Measurements from ENCODE around the gene LRIG2. TPM values are rescaled to one million over a fixed set of nuclear protein-coding genes. Genes with fewer than 3 reads are reported as not detected.

Gene LRIG2
- total and polyA plus RNA-seq, 9 of the 15 experiments (the other 6 are each of a cell fraction or from before 2014, with no cell fraction given) = 1.8 to 28.1 (median 11.5) TPM

DNA sequence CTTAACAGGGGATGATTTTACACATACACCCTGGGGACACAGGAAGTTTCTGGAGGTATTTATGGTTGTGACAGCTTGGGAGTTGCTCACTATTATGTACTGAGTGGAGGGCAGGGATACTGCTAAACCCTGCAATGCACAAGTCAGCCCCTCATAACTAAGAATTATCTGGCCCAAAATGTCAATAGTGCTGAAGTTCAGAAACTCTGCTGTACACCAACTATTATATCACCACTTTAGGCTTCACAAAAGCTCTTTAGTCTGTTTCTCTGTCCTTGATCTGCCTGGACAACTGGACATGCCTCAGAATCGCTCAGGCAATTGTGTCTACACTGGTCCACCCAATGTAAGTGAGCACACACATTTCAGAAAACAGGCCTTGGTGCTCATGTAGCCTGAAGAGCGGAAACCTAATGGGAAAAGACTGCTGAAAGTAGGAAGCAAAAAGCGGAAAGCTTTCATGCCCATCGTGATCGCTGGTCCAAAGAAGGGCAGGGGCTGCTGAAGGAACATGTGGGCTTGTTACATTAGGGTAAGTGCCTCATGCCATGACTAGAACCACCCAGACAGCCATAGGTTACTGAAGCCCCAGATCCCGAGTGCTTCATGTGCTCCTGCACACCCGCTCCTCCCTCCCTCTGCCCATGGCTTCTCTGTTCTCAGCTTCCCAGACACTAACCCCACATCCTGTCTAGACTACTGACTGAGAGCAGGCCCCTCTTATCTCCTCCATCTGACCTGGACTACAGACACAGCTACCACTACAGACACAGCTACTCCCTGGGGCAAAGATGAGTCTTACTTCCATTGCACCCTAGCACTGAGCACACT lies 73.5 kb downstream of the LRIG2 start (continued):
- TF ChIP-seq NRF1 (conservative IDR thresholded peaks at IDR 0.05 in 1 of 2, IDR thresholded peaks at IDR 0.05 in 1 of 2) (0 out of 4 replicates have a peak, but pooled peaks of 1 of the 2 experiments have one; percentile 11), CREM (IDR thresholded peaks at IDR 0.05; ENCODE audit: low read depth) (peak; percentile 42; the same call in 1 of the 2 replicates), PHF20 (IDR thresholded peaks at IDR 0.05; ENCODE audit: partially characterized antibody) (no peak), KAT8 (IDR thresholded peaks at IDR 0.05; ENCODE audit: low read depth) (no peak), FOXA1 (IDR thresholded peaks at IDR 0.05; ENCODE audit: borderline replicate concordance) (no peak), FOXA3 (CRISPR knock-in tag; conservative IDR thresholded peaks at IDR 0.05 in 1 of 2, IDR thresholded peaks at IDR 0.05 in 1 of 2) (no peak), ZNF274 (IDR thresholded peaks at IDR 0.05; ENCODE audit: borderline replicate concordance, low read depth, low read length) (no peak), SNIP1 (IDR thresholded peaks at IDR 0.05; ENCODE audit: low read depth) (no peak), GTF2A2 (tag; IDR thresholded peaks at IDR 0.05) (no peak), CHD4 (IDR thresholded peaks at IDR 0.05; ENCODE audit: insufficient read depth, insufficient replicate concordance, low read depth, low read length, poor library complexity, severe bottlenecking) (no peak), SRSF7 (optimal IDR thresholded peaks at IDR 0.05; ENCODE audit: low read depth, low read length) (no peak), SUPT5H (IDR thresholded peaks at IDR 0.05) (no peak), ETV1 (tag; conservative IDR thresholded peaks at IDR 0.05; ENCODE audit: low read depth) (peak; percentile 61), SP2 (IDR thresholded peaks at IDR 0.05; ENCODE audit: extremely low read depth, low read depth, low read length, poor library complexity, severe bottlenecking) (no peak), ZBED1 (IDR thresholded peaks at IDR 0.05) (no peak), KHSRP (IDR thresholded peaks at IDR 0.05) (no peak), POLR2AphosphoS2 (IDR thresholded peaks at IDR 0.05; ENCODE audit: low read length) (no peak)
- TF ChIP-seq, protein P1, sequence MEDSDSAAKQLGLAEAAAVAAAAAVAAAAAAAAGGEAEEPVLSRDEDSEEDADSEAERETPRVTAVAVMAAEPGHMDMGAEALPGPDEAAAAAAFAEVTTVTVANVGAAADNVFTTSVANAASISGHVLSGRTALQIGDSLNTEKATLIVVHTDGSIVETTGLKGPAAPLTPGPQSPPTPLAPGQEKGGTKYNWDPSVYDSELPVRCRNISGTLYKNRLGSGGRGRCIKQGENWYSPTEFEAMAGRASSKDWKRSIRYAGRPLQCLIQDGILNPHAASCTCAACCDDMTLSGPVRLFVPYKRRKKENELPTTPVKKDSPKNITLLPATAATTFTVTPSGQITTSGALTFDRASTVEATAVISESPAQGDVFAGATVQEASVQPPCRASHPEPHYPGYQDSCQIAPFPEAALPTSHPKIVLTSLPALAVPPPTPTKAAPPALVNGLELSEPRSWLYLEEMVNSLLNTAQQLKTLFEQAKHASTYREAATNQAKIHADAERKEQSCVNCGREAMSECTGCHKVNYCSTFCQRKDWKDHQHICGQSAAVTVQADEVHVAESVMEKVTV (CRISPR knock-in tag; IDR thresholded peaks at IDR 0.05) = no peak
- TF ChIP-seq, protein P2, sequence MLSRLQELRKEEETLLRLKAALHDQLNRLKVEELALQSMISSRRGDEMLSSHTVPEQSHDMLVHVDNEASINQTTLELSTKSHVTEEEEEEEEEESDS (CRISPR knock-in tag; IDR thresholded peaks at IDR 0.05) = no peak
- TF ChIP-seq, protein P3, sequence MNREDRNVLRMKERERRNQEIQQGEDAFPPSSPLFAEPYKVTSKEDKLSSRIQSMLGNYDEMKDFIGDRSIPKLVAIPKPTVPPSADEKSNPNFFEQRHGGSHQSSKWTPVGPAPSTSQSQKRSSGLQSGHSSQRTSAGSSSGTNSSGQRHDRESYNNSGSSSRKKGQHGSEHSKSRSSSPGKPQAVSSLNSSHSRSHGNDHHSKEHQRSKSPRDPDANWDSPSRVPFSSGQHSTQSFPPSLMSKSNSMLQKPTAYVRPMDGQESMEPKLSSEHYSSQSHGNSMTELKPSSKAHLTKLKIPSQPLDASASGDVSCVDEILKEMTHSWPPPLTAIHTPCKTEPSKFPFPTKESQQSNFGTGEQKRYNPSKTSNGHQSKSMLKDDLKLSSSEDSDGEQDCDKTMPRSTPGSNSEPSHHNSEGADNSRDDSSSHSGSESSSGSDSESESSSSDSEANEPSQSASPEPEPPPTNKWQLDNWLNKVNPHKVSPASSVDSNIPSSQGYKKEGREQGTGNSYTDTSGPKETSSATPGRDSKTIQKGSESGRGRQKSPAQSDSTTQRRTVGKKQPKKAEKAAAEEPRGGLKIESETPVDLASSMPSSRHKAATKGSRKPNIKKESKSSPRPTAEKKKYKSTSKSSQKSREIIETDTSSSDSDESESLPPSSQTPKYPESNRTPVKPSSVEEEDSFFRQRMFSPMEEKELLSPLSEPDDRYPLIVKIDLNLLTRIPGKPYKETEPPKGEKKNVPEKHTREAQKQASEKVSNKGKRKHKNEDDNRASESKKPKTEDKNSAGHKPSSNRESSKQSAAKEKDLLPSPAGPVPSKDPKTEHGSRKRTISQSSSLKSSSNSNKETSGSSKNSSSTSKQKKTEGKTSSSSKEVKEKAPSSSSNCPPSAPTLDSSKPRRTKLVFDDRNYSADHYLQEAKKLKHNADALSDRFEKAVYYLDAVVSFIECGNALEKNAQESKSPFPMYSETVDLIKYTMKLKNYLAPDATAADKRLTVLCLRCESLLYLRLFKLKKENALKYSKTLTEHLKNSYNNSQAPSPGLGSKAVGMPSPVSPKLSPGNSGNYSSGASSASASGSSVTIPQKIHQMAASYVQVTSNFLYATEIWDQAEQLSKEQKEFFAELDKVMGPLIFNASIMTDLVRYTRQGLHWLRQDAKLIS (CRISPR knock-in tag; IDR thresholded peaks at IDR 0.05) = no peak
- TF ChIP-seq, protein P4, sequence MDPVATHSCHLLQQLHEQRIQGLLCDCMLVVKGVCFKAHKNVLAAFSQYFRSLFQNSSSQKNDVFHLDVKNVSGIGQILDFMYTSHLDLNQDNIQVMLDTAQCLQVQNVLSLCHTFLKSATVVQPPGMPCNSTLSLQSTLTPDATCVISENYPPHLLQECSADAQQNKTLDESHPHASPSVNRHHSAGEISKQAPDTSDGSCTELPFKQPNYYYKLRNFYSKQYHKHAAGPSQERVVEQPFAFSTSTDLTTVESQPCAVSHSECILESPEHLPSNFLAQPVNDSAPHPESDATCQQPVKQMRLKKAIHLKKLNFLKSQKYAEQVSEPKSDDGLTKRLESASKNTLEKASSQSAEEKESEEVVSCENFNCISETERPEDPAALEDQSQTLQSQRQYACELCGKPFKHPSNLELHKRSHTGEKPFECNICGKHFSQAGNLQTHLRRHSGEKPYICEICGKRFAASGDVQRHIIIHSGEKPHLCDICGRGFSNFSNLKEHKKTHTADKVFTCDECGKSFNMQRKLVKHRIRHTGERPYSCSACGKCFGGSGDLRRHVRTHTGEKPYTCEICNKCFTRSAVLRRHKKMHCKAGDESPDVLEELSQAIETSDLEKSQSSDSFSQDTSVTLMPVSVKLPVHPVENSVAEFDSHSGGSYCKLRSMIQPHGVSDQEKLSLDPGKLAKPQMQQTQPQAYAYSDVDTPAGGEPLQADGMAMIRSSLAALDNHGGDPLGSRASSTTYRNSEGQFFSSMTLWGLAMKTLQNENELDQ (CRISPR knock-in tag; IDR thresholded peaks at IDR 0.05; ENCODE audit: borderline replicate concordance) = no peak
